RCC 7860 (cell line): Measurements from ENCODE around the gene ATP6V1G3.
"Not testable (repeated sequence)": the region's sequence is repeated elsewhere in the genome, so short reads cannot be mapped to it uniquely, and the experiment has no call there.

Experiments used
- DNase-seq: peaks from one replicate; pipeline ENCODE4 v3.0.0-alpha.2; 2015; ENCODE audit warnings: low spot score
- FAIRE-seq: peaks from 2 replicates; lab custom pipeline; 2012; peaks lifted over from hg19 to GRCh38; lab: Jason Lieb, UNC

The ATP6V1G3 gene

GRCh38 chr1:198540580-198540979 lies at the start of gene ATP6V1G3:
Gene ATP6V1G3 (minus strand): TSS chr1:198540680. CDS start chr1:198540650, 30 bp downstream.
- no peak for FAIRE-seq
- no peak for DNase-seq

GRCh38 chr1:198588845-198589244 lies 48.4 kb upstream of the ATP6V1G3 start:
- DNase-seq = no peak
- no peak for FAIRE-seq

GRCh38 chr1:198584163-198584562 lies 43.7 kb upstream of the ATP6V1G3 start:
- FAIRE-seq (no peak), DNase-seq (no peak)

GRCh38 chr1:198583209-198583802 lies 42.8 kb upstream of the ATP6V1G3 start:
- FAIRE-seq, DNase-seq: not testable (repeated sequence)

- peak; percentile 44 for DNase-seq
- FAIRE-seq = peak; percentile 72
Measured at GRCh38 chr1:198577444-198577843, 37.0 kb upstream of the ATP6V1G3 start.

GRCh38 chr1:198575798-198576641 lies 35.5 kb upstream of the ATP6V1G3 start:
- no peak for FAIRE-seq
- no peak for DNase-seq

GRCh38 chr1:198575292-198575691 lies 34.8 kb upstream of the ATP6V1G3 start:
- no peak for FAIRE-seq

GRCh38 chr1:198574325-198574724 lies 33.8 kb upstream of the ATP6V1G3 start:
- FAIRE-seq = no peak
- no peak for DNase-seq

More at GRCh38 chr1:198575292-198575691, 34.8 kb upstream of the ATP6V1G3 start:
- no peak for DNase-seq

- FAIRE-seq (no peak), DNase-seq (no peak)
Measured at GRCh38 chr1:198564716-198565115, 24.2 kb upstream of the ATP6V1G3 start.

- FAIRE-seq (no peak), DNase-seq (no peak)
Measured at GRCh38 chr1:198564157-198564556, 23.7 kb upstream of the ATP6V1G3 start.

GRCh38 chr1:198563583-198563982 lies 23.1 kb upstream of the ATP6V1G3 start:
- DNase-seq (no peak), FAIRE-seq (no peak)

GRCh38 chr1:198560161-198560560 lies 19.7 kb upstream of the ATP6V1G3 start:
- FAIRE-seq (no peak), DNase-seq (no peak)

GRCh38 chr1:198559362-198559761 lies 18.9 kb upstream of the ATP6V1G3 start:
- DNase-seq (no peak), FAIRE-seq (no peak)

GRCh38 chr1:198558402-198558801 lies 17.9 kb upstream of the ATP6V1G3 start:
- FAIRE-seq = no peak
- no peak for DNase-seq

GRCh38 chr1:198556971-198557370 lies 16.5 kb upstream of the ATP6V1G3 start:
- no peak for FAIRE-seq

GRCh38 chr1:198552668-198553416 lies 12.4 kb upstream of the ATP6V1G3 start:
- DNase-seq (no peak), FAIRE-seq (no peak)

More at GRCh38 chr1:198556971-198557370, 16.5 kb upstream of the ATP6V1G3 start:
- DNase-seq = no peak

- no peak for FAIRE-seq
Measured at GRCh38 chr1:198550941-198551524, 10.6 kb upstream of the ATP6V1G3 start.

GRCh38 chr1:198549866-198550265 lies 9.4 kb upstream of the ATP6V1G3 start:
- no peak for FAIRE-seq
- DNase-seq = no peak

More at GRCh38 chr1:198550941-198551524, 10.6 kb upstream of the ATP6V1G3 start:
- no peak for DNase-seq

- no peak for DNase-seq
- FAIRE-seq = no peak
Measured at GRCh38 chr1:198548890-198549289, 8.4 kb upstream of the ATP6V1G3 start.

- DNase-seq (no peak), FAIRE-seq (no peak)
Measured at GRCh38 chr1:198545156-198545555, 4.7 kb upstream of the ATP6V1G3 start.

GRCh38 chr1:198544265-198544664 lies 3.8 kb upstream of the ATP6V1G3 start:
- no peak for FAIRE-seq
- no peak for DNase-seq
